Measurements from ENCODE around the gene PLEK.
A peak's percentile ranks its signal among the peaks of the same experiment; 100 is the strongest.
"Not testable (repeated sequence)": the region's sequence is repeated elsewhere in the genome, so short reads cannot be mapped to it uniquely, and the experiment has no call there.

Gene PLEK, protein sequence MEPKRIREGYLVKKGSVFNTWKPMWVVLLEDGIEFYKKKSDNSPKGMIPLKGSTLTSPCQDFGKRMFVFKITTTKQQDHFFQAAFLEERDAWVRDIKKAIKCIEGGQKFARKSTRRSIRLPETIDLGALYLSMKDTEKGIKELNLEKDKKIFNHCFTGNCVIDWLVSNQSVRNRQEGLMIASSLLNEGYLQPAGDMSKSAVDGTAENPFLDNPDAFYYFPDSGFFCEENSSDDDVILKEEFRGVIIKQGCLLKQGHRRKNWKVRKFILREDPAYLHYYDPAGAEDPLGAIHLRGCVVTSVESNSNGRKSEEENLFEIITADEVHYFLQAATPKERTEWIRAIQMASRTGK

DNA sequence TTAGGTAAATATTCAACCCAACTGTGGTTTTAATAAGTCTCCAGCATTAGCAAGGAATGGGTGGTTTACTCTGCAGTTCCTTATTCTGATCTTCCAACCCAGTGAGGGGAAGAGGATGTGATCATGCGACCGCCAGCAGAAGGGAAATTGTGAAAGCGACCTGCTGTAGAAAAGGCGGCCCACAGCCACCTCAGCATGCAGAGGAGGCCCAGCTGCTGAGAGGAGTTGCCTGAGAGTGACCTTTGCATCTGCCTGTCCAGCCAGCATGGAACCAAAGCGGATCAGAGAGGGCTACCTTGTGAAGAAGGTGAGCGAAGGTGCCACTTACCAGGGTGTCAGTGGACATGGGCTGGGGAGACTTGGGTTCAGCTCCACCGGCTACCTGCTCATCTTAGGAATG is at the start of gene PLEK:
TSS of gene PLEK (plus strand) at position 196 of the 400 bp plus-strand sequence. CDS start at position 266, 70 bp downstream.
- no peak for DNase-seq

DNA sequence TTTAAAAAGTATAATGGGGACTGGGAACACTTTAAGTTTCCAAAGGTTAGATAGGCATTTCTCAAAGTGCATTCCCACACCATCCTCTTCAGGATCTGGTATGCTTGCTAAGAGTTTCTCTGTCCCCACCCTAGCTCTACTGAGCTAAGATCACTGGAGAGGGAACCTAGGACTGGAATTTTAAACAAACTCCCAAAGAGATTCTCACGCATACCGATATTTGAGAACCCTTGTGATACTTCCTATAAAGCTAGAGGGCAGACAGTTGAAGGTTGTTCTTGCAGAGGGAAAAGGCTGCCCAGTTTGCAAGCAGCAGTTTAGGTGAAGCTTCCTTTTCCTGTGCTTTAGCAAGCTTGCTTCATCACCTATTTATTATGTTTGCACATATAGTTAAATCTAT is 49.0 kb upstream of the PLEK start:
- no peak for DNase-seq

DNA sequence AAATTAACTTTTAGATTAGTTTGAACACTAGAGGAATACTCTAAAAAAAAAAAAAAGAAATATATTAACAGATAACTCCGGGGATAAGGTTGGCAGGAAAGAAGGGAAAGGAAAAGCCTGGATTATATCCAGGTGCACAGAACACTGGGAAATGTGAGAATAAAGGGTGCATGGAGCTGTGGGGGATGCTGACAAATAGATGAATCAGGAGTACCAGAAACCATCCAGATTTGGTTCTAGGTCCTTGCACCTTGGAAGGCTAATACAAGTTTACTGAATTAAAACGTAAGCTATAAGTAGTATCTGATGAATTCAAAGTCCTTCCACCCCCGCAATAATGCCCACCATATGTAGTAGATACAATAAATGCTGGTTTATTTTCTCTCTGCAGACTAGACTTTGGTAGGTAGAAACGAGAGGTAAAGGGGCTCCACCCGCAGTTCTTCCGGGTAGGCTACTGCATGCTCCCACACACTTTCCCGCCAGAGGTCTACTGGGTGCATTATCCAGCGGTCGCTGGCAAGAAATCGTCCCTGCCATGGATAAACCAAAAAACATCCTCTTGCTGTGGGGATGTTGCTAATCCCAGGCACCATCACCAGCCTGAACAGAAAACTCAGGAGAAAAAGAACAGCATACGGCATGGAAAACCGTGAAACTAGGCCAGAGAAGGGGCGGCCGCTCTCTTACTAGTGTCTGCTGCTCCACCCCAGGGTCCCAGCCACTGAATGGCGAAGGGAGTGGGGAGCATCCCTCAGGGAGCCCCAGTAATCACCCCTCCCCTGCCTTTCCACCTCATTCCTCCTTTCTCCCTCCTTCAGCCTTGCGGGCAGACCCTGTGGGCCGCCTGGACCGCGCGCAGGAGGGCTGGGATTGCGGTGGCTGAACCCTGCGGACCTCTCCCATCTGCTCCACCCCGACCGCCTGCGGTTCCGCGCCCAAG is 46.8 kb upstream of the PLEK start:
- DNase-seq: no peak

DNA sequence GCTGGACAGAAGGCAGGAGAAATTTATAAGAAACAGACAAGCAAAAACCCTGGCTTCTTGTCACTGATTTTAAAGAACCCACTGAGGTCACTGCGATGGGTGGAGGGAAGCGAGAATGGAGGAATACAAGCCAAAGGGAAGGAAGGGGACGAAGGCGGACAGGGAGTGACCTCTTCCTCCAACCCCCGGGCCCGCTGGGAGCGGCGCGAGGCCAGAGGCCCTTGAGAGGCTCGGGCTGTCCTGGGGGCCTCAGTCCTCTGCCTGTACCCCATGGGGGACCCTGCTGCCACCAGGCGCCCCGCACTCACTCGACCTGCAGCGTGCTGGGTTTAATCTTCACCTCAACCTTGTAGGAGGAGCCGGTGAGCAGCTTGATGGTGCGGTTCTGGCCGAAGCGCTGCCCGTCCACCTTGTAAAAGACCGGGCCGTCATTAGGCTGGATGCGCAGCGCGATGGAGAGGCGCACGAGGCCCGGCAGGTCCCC is 46.1 kb upstream of the PLEK start:
- DNase-seq: no peak

DNA sequence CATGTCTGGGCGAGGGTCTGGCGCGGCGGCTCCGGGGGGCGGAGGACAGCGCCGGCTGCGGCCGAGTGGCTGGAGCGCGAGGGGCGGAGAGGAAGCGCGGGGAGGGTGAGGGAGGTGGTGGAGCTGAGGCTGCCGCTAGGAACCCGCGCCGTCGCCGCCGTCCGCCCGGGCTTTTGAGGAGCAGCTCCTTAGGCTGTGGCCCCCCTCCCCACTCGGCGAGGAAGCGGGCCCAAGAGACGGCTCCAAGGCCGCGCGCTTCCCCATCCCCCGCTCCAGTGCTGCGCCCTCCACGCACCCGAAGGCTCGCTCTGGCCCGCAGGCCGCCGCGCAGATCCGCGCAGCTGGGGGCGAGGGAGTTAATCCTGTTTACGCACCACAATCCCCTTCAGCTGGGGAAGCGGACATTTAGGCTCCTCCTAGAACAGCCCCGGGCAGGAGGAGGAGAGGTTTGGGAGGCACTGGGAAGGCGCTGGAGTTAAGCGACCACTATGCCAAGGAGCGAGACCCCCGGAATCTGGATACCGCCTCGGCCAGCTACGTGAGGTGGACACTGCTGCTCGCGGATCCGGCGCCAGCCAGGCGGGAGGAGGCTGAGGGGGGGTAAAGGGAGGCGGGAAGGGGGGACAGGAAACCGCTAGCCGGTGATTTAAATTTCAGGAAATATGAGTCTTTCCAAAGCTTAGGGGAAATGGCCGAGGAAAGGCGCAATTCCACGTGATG is 45.5 kb upstream of the PLEK start, which contains the start of gene CNRIP1:
TSS of gene CNRIP1 (minus strand) at position 552 of the 720 bp plus-strand sequence. CDS start at position 3, 549 bp downstream.
- peak in 1 of 2 experiments; percentile 27 for DNase-seq

DNA sequence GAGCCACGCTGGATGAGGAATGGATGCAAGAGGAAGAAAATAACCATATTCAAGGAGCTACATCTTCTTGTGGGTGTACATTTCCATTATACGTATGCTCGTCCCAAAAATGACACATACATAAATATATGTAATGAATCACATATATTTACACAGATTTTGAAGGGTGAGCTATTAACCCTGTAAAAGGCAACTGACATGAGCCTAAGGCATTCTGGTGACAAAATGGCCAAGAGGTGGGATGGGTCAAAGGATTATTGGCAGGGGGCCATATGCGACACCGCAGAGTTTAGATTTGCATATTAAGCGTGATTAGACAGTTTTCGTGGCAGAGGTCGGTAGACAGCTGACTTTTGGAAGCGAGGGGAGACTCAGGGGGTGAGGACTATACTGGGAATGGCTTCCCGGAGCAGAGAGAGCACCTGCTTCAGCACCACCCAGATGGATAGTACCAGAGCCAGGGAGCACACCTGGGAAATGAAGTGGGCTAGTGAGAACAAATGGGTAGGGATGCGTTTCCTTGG is 44.9 kb upstream of the PLEK start:
- DNase-seq: no peak

DNA sequence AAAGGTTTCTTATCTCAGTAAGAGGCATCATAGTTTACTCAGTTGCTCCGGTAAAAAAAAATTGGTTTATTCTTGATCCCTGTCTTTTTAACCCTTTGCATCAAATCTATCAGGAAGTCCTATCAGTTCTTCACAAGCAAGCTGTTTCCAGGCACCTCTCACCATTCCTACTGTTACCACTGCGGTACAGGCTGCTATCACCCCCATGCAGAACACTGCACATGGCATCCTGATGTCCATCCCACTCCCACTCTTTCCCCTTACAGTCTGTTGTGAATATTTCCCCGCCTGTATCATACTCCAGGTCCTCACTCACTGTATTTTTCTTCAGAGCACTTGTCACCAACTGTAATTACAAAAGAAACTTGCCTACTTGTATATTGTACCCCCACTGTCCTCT is 40.0 kb upstream of the PLEK start:
- DNase-seq: no peak

DNA sequence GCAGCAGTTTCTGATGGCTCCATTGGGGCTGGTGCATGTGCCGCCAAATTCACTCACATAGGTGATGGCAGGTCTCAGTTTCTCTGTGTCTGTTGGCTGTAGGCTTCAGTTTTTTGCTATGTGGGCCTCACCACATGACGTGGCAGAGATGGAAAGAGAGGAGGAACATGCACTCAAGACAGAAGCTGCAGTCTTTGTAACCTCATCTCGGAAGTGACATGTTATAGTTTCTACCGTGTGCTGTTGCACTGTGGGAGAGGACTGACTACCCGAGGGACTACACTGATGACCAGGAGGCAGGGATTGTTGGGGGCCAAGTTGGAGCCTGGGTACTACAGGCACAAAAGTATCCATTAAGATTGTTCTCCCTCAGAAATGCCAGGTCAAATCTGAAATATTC is 36.2 kb upstream of the PLEK start:
- DNase-seq: no peak

DNA sequence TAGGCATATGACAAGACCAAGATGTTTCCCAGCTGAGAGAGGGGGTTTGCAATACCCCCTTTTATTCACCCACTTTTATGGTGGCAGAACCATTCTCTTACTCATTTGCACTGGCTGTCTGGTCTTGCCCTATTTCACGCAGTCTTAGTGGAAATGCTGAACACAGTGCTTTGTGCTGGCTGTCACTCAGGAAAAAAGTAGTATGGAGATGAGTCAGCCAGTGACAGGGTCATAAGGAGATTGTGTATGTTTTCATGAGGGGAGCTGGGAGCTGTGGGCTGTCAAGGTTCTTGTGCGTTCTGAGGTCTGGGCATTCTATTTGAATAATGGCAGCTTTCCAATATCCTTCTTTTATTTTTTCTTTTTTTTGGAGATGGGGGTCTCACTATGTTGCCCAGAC is 34.4 kb upstream of the PLEK start:
- no peak for DNase-seq

DNA sequence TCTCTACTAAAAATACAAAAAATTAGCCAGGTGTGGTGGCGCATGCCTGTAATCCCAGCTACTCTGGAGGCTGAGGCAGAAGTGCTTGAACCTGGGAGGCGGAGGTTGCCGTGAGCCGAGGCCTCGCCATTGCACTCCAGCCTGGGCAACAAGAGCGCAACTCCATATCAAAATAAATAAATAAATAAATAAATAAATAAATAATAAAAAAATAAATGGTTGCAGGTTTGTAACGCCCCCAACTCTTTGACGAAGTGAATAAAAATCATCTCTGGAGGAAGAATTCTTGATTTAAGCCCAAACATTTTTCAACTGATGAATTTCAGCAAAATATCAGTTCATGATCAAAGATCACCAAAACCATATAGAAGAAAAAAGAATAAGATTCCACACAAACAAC is 32.1 kb upstream of the PLEK start:
- no peak for DNase-seq

DNA sequence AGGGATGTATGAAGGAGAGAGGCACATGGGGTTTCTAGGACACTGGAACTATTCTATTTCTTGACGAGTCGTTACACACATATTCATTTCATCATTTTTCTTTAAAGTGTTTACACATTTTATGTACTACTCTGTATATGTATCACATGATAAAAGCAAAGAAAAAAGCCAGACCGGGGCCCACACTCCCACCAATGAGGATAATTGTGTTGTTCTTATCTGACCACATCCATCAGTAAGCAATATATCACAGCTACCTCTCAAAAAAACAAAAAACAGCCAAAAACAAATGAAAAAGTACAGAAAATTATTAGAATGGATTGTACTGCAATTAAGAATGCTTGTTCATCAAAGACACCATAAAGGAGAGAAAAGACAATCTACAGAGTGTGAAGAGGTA is 31.2 kb upstream of the PLEK start:
- no peak for DNase-seq

DNA sequence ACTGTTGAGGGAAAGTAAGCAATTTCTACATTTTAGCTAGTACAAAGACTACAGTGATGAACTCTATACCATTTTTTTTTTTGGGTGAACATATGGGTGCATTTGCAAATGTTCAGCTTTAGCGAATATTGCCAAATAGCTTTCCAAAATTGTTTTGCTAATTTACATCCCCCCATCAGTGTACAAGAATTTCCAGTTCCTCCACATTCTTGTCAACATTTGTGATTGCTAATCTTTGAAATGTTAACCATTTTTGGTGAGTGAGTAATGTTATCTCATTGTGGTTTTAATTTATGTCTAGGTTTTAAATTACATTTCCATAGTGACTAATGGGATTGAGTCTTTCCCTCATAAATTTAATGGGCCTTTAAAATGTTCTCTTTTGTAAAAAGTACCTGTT is 28.9 kb upstream of the PLEK start:
- DNase-seq: no peak

DNA sequence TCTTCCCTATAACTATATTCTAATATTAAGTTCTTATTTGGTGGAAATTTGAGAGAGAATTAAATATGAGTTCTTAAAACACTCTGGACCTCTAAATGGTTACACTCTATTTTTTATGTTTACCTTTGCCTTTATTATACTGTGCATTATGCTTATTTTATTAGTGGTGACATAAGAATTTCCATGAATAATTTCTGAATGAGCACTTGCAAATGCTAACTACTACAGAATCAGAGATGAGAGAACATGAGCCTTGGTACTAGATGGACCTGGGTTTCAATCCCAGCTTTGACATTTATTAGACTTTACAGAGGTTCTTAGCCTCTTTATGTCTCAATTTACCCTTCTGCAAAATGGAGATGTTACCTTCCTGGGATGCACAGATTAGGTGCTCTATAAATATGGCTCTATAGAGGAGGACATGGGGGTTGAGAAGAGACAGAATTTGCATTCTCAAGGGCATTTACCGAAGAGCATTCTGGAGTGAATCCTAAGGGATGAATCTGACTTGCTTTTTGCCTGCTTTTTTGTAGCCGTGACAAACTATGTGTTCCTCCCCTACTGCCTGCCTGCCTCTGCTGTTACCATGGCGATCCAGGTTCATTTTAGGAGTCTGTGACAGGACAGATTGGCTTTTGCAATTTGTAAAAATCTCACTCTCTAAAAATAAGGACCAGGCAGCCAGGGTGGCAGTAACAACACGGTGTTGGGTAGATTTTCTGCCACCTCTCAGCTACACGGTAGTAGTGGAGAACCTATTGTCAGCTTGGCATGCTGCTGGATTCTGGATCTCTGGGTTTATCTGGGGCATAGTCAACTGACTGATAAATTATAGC is 24.6 kb upstream of the PLEK start:
- DNase-seq: no peak

DNA sequence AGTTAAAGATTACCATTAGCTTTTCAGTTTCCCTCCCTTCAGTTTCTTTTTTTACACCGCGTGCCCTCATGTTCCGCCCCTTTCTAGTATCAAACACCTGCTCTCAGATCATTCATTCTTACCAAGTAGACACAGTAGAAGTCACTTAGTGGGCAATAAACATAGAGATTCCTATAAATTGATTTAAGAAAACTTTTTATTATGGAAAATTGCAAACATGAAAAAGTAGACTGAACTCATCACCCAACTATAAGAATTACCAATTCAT is 24.1 kb upstream of the PLEK start:
- DNase-seq: no peak

DNA sequence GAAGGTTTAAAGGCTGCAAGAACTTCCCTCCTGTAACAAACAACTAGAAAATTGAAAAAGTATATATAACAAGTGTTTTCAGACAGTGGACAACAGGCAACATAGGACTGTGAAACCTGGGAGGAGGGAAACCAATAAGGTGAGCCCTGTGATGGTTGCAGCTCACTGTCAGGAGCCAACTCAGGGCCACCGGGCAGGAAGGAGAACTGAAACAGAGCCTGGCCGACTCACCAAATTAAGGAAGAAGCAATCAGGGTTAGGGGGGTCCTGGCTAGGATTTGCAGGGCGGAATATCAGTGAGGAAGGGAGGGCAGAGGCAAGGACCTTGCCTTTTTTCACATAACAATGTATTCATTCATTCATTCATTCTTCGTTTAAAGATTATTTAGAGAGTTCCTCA is 23.5 kb upstream of the PLEK start:
- no peak for DNase-seq

DNA sequence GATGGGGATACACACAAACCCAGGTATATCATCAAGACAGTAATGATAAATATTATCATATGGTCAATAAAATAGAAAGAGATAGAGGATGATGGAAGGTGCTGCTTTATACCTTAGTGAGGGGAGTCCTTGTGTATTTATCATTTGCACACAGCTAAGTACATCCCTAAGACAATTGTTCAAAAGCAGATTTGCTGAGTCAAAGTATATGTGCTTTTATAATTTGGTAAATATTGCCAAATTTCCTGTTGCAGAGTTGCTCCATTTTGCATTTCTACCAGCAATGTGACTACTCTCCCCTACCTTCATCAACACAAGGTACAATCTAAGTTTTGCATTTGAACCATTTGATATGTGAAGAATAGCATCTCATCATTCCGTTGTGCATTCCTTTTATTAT is 22.6 kb upstream of the PLEK start:
- no peak for DNase-seq

DNA sequence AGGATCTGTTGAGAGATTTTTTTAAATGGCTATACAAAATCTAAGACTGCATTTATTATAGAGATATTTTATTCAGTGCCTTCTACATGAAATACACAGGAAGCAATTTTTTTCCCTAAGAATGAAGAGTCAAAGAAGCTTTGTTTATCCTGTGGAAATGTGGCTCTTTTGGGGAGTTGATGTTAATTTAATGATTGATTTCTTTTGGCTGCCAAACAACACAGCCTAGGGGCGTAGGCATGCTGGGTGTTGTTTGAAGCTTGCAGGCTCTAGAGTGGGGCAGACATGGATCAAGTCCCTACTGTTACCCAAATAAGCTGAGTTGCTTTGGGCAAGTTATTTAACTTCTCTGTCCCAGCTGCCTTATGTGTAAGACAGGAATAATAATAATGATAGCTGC is 21.1 kb upstream of the PLEK start:
- DNase-seq: no peak

DNA sequence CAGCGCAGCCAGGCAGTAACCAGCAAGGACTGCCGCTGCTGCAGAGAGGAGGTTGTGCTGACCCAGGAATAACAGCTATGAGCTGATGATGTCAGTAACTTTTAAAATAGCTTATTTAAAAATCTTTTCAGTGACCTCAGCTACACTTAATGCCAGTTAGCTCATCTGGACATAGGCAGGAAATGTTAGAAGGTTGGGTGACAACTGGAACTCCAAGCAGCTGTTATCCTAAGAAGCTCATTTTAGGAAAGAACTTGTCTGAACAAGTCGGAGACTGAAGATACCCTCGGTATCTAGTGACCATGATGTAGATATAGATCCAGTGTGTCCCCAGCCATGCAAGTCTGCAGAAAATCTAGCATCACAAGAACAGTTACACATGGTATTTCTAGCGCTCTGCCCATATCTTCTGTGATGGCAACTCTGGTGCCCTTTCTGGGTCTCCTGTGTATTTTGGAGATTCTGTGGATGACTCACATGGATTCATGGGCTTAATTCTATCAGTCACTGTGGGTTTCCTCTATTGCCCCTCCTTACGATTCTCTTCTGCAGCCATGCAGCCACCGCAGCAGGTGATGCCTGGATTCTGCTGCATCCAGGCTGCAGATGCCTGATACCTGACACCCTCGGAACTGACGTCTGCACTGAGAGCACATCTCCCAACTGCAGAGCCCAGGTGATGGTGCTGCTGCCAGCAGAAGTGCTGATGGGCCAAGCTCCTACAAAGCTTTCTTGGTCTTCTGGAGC is 19.8 kb upstream of the PLEK start:
- no peak for DNase-seq

DNA sequence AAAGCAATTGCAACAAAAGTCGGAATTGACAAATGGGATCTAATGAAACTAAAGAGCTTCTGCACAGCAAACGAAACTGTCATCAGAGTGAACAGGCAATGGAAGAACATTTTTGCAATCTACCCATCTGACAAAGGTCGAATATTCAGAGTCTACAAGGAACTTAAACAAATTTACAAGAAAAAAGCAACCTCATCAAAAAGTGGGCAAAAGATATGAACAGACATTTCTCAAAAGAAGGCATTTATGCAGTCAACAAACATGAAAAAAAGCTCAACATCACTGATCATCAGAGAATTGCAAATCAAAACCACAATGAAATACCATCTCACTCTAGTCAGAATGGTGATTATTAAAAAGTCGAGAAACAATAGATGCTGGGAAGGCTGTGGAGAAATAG is 16.0 kb upstream of the PLEK start:
- DNase-seq: not testable (repeated sequence)

DNA sequence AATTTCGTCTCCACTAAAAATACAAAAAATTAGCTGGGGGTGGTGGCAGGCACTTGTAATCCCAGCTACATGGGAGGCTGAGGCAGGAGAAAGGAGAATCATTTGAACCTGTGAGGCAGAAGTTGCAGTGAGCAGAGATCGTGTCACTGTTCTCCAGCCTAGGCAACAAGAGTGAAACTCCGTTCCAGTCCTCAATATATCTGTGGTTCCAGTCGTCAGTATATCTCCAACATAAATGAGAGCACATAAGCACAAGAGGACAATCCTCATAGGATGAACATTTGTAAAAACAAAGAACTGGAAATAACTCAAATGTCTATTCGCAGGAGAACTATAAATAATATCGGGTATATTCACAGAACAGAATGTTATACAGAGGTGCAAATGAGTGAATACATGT is 13.1 kb upstream of the PLEK start:
- no peak for DNase-seq

DNA sequence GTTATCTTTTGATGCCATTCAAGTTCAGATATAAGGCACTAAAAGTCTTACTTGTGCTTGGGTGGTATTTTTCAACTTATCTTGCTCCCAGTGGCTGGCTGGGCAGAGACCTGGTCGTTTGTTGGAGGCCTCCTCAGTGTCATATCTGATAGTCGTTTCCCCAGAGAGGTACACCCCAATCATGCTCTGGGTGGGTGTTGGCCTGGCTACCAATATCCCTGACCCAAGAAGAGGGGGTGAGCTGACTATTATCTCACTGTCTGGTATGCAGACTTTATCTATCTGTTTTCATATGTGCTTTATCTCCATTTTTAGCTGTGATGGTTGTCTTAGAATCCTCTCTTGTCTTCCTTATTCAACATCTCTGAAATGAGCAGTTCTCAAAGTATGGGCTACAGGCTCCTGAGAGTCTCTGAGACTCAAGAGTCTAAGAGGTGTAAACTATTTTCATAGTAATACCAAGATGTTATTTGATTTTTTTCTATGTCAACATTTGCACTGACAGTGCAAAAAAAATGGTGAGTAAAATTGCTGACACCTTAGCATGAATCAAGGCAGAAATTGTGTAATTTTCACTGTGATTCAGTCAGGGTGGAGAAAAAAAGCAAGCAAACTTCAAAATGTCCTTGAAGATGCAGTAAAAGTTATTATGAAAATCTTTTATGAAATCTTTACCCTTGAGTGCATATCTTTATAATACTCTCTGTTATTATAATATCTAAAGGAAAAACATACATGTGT is 12.3 kb upstream of the PLEK start:
- DNase-seq: no peak

Measured in cerebellar nuclear complex (tissue), 1 donor.